GM19025 (cell line): ENCODE measurements around the gene CDRT4.

ENCODE experiments used
- ATAC-seq: cut with Tn5 transposase; IDR thresholded peaks from one replicate; pipeline ENCODE4 v1.9.1; 2021; ENCODE audit warnings: mild to moderate bottlenecking, low read depth, moderate library complexity; ENCODE audit not compliant: unreplicated experiment

Gene CDRT4

DNA sequence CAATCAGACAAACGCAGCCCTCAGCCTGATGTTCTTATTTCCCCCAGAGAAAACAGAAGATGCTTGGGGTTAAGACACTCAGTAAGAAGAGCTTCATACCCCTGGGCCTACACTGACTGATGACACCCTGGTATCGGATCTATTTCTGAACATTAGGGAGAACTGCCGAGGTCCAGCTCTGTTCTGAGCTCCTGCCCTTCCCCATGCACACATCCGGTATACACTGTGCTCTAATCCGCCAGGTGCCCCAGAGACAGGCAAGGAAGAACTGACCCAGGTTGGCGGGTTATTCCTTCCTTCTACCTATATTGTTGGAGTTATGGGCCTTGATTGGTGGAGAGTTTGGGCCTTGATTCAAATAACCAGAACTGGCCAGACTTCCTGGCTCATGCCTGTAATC, 68.0 kb downstream of the CDRT4 start:
- ATAC-seq = no peak

- no peak for ATAC-seq
Observed at GRCh38 chr17:15398736-15399331, 68.6 kb downstream of the CDRT4 start.

- no peak for ATAC-seq
Observed at GRCh38 chr17:15398291-15398690, 69.1 kb downstream of the CDRT4 start.

GRCh38 chr17:15397620-15398019, 69.8 kb downstream of the CDRT4 start:
- no peak for ATAC-seq

DNA sequence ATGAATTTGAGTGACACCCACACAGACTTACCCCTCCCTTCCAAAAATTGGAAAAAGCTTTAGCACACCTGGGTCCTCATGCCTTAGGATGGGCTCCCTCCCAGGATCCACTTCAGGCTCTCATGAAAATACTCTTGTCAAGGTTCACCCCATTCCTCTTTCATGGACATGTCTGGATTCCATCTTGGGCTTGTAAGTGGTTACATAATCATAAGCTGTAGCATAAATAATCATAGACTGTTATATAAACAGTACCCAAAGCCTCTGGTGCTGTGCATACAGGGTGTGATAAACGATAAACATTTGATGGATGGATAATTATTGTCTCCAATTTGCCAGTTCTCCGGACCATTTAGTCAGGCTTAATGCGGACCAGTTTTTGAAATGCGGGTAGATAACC, 72.3 kb downstream of the CDRT4 start:
- ATAC-seq = no peak

- no peak for ATAC-seq
Observed at GRCh38 chr17:15393414-15393813, 74.0 kb downstream of the CDRT4 start.

DNA sequence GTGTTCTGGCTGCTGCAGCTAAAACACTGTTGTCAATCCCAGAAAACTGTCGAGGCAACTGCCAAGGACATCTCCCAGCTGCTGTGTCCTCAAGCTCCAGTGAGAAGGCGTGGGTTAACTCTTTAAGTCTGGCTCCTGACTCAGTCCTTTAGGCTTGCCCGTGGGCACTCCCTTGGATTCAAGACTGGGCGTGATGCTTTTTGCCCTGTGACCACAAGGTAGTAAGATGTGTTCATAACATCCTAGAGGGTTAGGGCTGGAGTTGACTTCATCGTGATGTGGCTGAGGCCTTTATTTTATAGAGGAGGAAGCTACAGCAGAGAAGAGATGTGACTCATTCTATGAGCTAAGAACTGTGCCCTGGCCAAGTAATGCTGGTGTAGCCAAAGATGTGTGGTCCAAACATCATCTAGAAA, 75.1 kb downstream of the CDRT4 start:
- ATAC-seq = no peak

DNA sequence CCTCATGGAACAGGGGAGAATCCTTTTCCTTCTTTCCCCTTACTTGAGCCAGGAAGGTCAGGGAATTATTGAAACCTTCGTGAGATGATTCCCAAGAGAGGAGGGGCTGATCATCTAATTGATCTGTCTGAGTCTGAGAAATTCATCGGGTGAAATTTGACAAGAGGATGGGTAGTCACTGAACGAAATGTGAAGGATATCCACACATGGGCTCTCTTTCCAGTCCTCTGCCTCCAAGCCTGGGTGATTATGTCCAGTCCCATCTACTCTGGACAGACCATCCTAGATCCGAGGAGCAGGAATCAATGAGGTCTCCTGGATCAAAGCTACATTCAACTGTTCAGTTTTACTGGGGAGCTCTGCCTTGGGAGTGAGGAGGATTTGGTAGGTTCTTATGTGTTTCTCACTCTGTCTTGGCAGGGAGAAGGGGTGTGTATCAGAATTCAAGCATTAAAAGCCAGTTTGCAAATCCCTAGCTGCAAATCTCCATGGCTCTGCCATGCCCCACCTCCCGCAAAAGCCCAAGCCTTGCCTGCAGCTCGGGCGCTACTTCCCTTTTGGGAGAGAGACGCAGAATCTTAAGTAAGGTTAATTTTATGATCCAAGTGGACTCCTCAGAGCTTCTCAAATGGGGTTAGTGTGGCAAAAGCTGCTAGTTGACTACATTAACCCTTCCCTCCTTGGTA, 78.9 kb downstream of the CDRT4 start:
- no peak for ATAC-seq

DNA sequence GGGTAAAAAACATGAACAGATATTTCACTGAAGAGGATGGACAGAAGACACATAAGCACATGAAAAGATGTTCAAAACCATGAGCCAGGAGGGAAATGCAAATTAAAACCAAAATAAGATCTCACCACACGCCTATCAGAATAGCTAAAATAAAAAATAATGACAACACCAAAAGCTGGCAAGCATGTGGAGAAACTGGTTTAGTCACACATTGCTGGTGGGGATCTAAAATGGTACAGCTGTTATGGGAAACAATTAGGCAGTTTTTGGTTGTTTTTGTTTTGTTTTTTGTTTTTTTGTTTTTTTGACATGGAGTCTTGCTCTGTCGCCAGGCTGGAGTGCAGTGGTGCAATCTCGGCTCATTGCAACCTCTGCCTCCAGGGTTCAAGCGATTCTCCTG, 81.3 kb downstream of the CDRT4 start:
- no peak for ATAC-seq
